Activated CD8-positive, alpha-beta T cell treated with anti-CD3 and anti-CD28 coated beads for 36 hours (primary cell): ENCODE results near the gene HNRNPA0. TPM values are rescaled to one million over a fixed set of nuclear protein-coding genes. Genes with fewer than 3 reads are reported as not detected.

Source experiments
- ATAC-seq: fragments of 200-7000 bp; cut with Tn5 transposase; one replicate; pipeline ENCODE4 v1.10.0; 2021; ENCODE audit warnings: mild to moderate bottlenecking, moderate library complexity
- CTCF ChIA-PET: fragments of 350-600 bp; sonication (Branson Sonifier 250); formaldehyde crosslinking; loops from one replicate; lab custom pipeline; 2021; ENCODE audit warnings: antibody characterized with exemption; lab: Charles Lee
- POLR2A ChIA-PET: fragments of 350-600 bp; sonication (Branson Sonifier 250); formaldehyde crosslinking; loops from one replicate; lab custom pipeline; 2021; ENCODE audit warnings: antibody characterized with exemption; lab: Charles Lee
- DNase-seq: peaks from one replicate; pipeline ENCODE4 v3.0.0-alpha.2; 2020
- H3K27ac Mint-ChIP-seq: one replicate; pipeline ENCODE4 v1.8.0; 2021; ENCODE audit warnings: mild to moderate bottlenecking, mixed read lengths
- H3K27me3 Mint-ChIP-seq: one replicate; pipeline ENCODE4 v1.8.0; 2021; ENCODE audit warnings: mixed read lengths
- H3K36me3 Mint-ChIP-seq: one replicate; pipeline ENCODE4 v1.8.0; 2021; ENCODE audit warnings: low read depth, mixed read lengths
- H3K4me1 Mint-ChIP-seq: one replicate; pipeline ENCODE4 v1.8.0; 2021; ENCODE audit warnings: low read depth, mixed read lengths
- H3K4me3 Mint-ChIP-seq: one replicate; pipeline ENCODE4 v1.8.0; 2021; ENCODE audit warnings: mild to moderate bottlenecking, moderate library complexity, mixed read lengths
- H3K9me3 Mint-ChIP-seq: one replicate; pipeline ENCODE4 v1.8.0; 2021; ENCODE audit warnings: mixed read lengths
- intact Hi-C: fragments of 100-400 bp; cut with micrococcal nuclease; formaldehyde crosslinking; loops from one replicate; pipeline ENCODE4 v1.10.0; 2022
- total RNA-seq, 2 experiments: library from RNA; stranded (reverse); gene quantifications; one replicate each; pipeline ENCODE4 v1.2.3, GENCODE V29; 2021
- TF ChIP-seq, protein P1 (sequence below): fragments of 200-600 bp; IDR thresholded peaks from one replicate; pipeline ENCODE4 v1.8.0; 2022; ENCODE audit warnings: antibody characterized with exemption, mild to moderate bottlenecking

The HNRNPA0 gene
- total RNA-seq, 2 experiments from 2014 or later, result 32.8 to 33.1 TPM

DNA sequence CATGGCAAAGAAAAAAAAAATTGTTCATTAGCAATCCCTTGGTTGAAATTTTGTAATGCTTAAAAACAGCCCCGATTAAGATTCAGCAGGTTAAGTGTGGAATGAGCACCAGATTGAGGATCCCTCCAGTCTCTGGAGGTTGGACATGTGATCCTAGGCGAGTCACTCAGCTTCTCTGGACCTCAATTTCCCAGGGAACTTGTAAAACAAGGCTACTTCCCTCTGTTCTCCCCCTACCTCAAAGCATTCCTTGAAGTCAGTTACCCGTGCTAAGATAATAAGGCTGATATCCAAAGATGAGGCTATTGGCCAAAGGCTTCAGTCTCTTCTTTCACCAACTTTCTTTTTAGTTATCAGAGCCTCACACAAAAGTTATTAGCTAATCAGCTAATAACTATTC lies 21.2 kb downstream of the HNRNPA0 start:
- intact Hi-C loops, result no loop called here
- H3K9me3 Mint-ChIP-seq, result peaks cover 4% of the 10 kb centered on the region
- ChIA-PET CTCF (interaction anchor here (1.1 to 21.2 kb wide), 6 partner anchors 11 to 104 kb away, joined by 3 to 540 read pairs (median 4); no protein-coding TSS in a partner anchor), POLR2A (interaction anchor here (1.1 to 1.9 kb wide), 3 partner anchors 15 to 36 kb away, joined by 3 to 8 read pairs (median 3); no protein-coding TSS in a partner anchor)
- H3K36me3 Mint-ChIP-seq, result peaks cover 2% of the 10 kb centered on the region
- H3K27me3 Mint-ChIP-seq, result no peaks in the 10 kb centered on the region
- no peak overlapping the region for H3K27ac Mint-ChIP-seq
- no peak overlapping the region for H3K4me3 Mint-ChIP-seq
- ATAC-seq (no peak), DNase-seq (no peak)
- TF ChIP-seq, protein P1, sequence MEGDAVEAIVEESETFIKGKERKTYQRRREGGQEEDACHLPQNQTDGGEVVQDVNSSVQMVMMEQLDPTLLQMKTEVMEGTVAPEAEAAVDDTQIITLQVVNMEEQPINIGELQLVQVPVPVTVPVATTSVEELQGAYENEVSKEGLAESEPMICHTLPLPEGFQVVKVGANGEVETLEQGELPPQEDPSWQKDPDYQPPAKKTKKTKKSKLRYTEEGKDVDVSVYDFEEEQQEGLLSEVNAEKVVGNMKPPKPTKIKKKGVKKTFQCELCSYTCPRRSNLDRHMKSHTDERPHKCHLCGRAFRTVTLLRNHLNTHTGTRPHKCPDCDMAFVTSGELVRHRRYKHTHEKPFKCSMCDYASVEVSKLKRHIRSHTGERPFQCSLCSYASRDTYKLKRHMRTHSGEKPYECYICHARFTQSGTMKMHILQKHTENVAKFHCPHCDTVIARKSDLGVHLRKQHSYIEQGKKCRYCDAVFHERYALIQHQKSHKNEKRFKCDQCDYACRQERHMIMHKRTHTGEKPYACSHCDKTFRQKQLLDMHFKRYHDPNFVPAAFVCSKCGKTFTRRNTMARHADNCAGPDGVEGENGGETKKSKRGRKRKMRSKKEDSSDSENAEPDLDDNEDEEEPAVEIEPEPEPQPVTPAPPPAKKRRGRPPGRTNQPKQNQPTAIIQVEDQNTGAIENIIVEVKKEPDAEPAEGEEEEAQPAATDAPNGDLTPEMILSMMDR, result no peak
- H3K4me1 Mint-ChIP-seq, result peaks cover 42% of the 10 kb centered on the region

DNA sequence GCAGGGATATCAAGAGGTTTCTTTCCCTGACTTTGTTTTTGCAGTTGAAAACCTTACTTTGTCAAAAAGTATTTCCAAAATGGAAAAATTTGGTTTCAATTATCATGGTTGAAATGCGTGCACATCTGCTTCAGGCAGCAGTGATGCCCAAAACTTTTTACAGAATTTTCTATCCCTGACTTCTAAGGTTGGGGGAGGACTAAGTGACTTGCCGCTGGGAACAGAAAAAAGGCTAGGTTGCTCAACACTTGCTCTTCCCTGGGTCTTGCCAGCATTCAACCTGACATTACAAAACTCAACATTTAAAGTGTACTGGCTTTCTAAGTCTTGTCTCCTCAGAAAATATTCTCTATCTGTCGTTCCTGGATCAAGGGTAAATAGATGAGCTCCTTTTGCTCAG lies 23.0 kb downstream of the HNRNPA0 start:
- Mint-ChIP-seq H3K27ac (no peak overlapping the region), H3K27me3 (no peaks in the 10 kb centered on the region), H3K9me3 (no peaks in the 10 kb centered on the region), H3K4me1 (peaks cover 42% of the 10 kb centered on the region), H3K4me3 (no peak overlapping the region), H3K36me3 (no peaks in the 10 kb centered on the region)
- no peak for DNase-seq
- CTCF ChIA-PET, result interaction anchor here (1.0 to 21.2 kb wide), 4 partner anchors 13 to 102 kb away, joined by 6 to 540 read pairs (median 28); no protein-coding TSS in a partner anchor
- POLR2A ChIA-PET, result no interaction called here
- ATAC-seq, result no peak
- TF ChIP-seq, protein P1, result no peak
- intact Hi-C loops, result no loop called here

DNA sequence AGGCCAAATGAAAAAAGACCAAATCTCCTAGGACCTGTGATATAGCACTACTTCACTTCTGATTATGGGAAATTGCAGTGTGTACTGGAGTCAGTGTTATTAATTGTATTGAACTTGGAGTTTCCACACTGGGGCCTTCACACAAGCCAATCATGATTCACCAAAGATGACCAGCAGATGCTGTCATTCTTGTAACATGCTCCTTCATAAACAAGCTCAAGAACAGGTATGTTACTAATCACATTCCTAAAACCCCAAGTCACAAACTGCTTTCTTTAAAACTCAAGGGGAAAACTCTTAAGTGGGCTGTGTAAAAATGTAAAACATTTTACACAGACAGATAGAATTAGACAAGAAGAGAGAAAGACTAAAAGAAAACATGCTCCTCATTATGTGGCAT lies 23.8 kb downstream of the HNRNPA0 start:
- Mint-ChIP-seq H3K27me3 (no peaks in the 10 kb centered on the region), H3K9me3 (no peaks in the 10 kb centered on the region), H3K4me1 (peaks cover 42% of the 10 kb centered on the region), H3K27ac (no peak overlapping the region), H3K4me3 (no peak overlapping the region), H3K36me3 (no peaks in the 10 kb centered on the region)
- ATAC-seq, result no peak
- TF ChIP-seq, protein P1, result no peak
- POLR2A ChIA-PET, result interaction anchor here (0.5 kb wide), 2 partner anchors 40 to 69 kb away, joined by 3 read pairs; no protein-coding TSS in a partner anchor
- DNase-seq, result no peak
- CTCF ChIA-PET, result interaction anchor here (1.0 to 7.2 kb wide), 3 partner anchors 14 to 101 kb away, joined by 6 to 51 read pairs (median 6); no protein-coding TSS in a partner anchor
- intact Hi-C loops, result no loop called here

DNA sequence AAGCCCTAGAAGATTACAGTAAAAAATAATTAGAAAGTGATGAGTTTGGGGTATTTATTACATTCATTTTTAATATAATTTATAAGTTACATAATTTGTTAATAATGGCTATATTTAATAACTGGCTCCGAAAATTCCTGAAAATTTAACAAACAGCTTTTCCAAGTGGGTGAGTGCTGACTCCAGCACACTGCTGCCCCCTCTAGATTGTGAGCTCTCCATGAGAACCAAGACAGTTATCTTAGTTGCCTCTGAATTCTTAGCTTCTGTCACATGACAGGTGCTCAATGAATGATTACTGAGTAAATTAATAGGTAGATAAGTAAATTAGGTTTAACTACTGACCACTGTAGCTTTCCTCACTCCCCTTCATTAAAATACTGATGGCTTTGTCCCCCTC lies 26.1 kb downstream of the HNRNPA0 start:
- ChIA-PET POLR2A (interaction anchor here (1.0 kb wide), 1 partner anchor 15 kb away, joined by 3 read pairs; no protein-coding TSS in a partner anchor), CTCF (interaction anchor here (1.6 to 2.9 kb wide), 3 partner anchors 8 to 68 kb away, joined by 4 to 14 read pairs (median 13); no protein-coding TSS in a partner anchor)
- TF ChIP-seq, protein P1, result no peak
- DNase-seq, result no peak
- H3K27ac Mint-ChIP-seq, result no peak overlapping the region
- no peaks in the 10 kb centered on the region for H3K36me3 Mint-ChIP-seq
- no peak overlapping the region for H3K4me3 Mint-ChIP-seq
- intact Hi-C loops, result no loop called here
- ATAC-seq, result no peak
- no peaks in the 10 kb centered on the region for H3K9me3 Mint-ChIP-seq
- peaks cover 27% of the 10 kb centered on the region for H3K4me1 Mint-ChIP-seq
- H3K27me3 Mint-ChIP-seq, result no peaks in the 10 kb centered on the region

DNA sequence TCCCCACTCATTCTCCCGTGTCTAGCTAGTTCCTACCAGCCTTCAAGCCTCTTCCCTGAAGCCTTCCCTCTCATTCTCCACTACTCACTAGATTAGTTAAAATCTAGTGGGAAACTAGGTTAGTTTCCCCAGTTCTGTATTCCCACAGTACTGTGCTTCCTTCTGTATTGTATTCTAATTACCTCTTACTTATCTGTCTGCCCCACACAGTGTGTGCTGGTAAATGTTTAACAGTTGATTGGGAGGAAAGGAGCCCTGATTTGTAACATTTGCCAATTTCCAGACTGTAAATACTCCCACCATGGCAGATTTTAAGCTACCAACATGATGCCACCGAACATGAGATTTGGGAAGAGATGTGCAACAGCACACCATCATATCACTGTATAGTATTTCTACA lies 26.5 kb downstream of the HNRNPA0 start:
- CTCF ChIA-PET, result interaction anchor here (1.6 to 2.9 kb wide), 3 partner anchors 8 to 68 kb away, joined by 4 to 14 read pairs (median 13); no protein-coding TSS in a partner anchor
- POLR2A ChIA-PET, result interaction anchor here (1.0 kb wide), 1 partner anchor 15 kb away, joined by 3 read pairs; no protein-coding TSS in a partner anchor
- Mint-ChIP-seq H3K27ac (no peak overlapping the region), H3K4me1 (peaks cover 23% of the 10 kb centered on the region), H3K4me3 (no peak overlapping the region), H3K9me3 (no peaks in the 10 kb centered on the region), H3K36me3 (no peaks in the 10 kb centered on the region), H3K27me3 (no peaks in the 10 kb centered on the region)
- TF ChIP-seq, protein P1, result no peak
- intact Hi-C loops, result no loop called here
- DNase-seq (no peak), ATAC-seq (no peak)
